SK-N-SH treated with all-trans-retinoic acid at 6 μM for 48 hours (cell line): Measurements from ENCODE around the gene SETD1A.

ENCODE experiments used
- ATAC-seq: fragments of 200-7000 bp; cut with Tn5 transposase; 3 replicates; pipeline ENCODE4 v1.9.1; 2020; ENCODE audit warnings: mild to moderate bottlenecking, moderate library complexity
- ARNTL ChIP-seq: fragments of 450-650 bp; formaldehyde crosslinking; IDR thresholded peaks from 2 replicates; pipeline ENCODE4 v1.5.0; 2020; ENCODE audit warnings: low read depth, mild to moderate bottlenecking, moderate library complexity, borderline replicate concordance
- BACH2 ChIP-seq: fragments of 250-450 bp; sonication (Bioruptor Pico); IDR thresholded peaks from 2 replicates; pipeline ENCODE4 v1.9.0; 2021; ENCODE audit warnings: mild to moderate bottlenecking, borderline replicate concordance
- CSDC2 ChIP-seq: fragments of 250-450 bp; sonication (Bioruptor Pico); IDR thresholded peaks from 2 replicates; pipeline ENCODE4 v1.5.0; 2020; ENCODE audit warnings: mild to moderate bottlenecking, moderate library complexity
- ESRRG ChIP-seq: fragments of 250-450 bp; sonication (Bioruptor Pico); IDR thresholded peaks from 2 replicates; pipeline ENCODE4 v1.6.1; 2021; ENCODE audit warnings: mild to moderate bottlenecking
- GLIS3 ChIP-seq: fragments of 250-450 bp; sonication (Bioruptor Pico); IDR thresholded peaks from 2 replicates; pipeline ENCODE4 v1.5.0; 2020; ENCODE audit warnings: mild to moderate bottlenecking, moderate library complexity
- RARB ChIP-seq: fragments of 250-450 bp; sonication (Bioruptor Pico); IDR thresholded peaks from 2 replicates; pipeline ENCODE4 v1.8.0; 2021; ENCODE audit warnings: mild to moderate bottlenecking, moderate library complexity
- SNAI2 ChIP-seq: fragments of 250-450 bp; sonication (Bioruptor Pico); IDR thresholded peaks from 2 replicates; pipeline ENCODE4 v1.5.0; 2020; ENCODE audit warnings: mild to moderate bottlenecking, moderate library complexity
- TOX ChIP-seq: fragments of 250-450 bp; sonication (Bioruptor Pico); IDR thresholded peaks from 2 replicates; pipeline ENCODE4 v1.8.0; 2021; ENCODE audit warnings: mild to moderate bottlenecking, moderate library complexity, borderline replicate concordance
- ZC3H10 ChIP-seq: fragments of 250-450 bp; sonication (Bioruptor Pico); IDR thresholded peaks from 2 replicates; pipeline ENCODE4 v1.5.1; 2021; ENCODE audit warnings: mild to moderate bottlenecking, moderate library complexity
- ZFP3 ChIP-seq: fragments of 250-450 bp; sonication (Bioruptor Pico); IDR thresholded peaks from 2 replicates; pipeline ENCODE4 v1.5.0; 2020; ENCODE audit warnings: mild to moderate bottlenecking, moderate library complexity
- ZFP30 ChIP-seq: fragments of 450-650 bp; formaldehyde crosslinking; IDR thresholded peaks from 2 replicates; pipeline ENCODE4 v1.5.0; 2022; ENCODE audit warnings: mild to moderate bottlenecking, moderate library complexity
- ZNF8 ChIP-seq: fragments of 450-650 bp; formaldehyde crosslinking; IDR thresholded peaks from 2 replicates; pipeline ENCODE4 v1.5.0; 2020; ENCODE audit warnings: mild to moderate bottlenecking, moderate library complexity
- TF ChIP-seq, protein P1 (sequence below): fragments of 250-450 bp; sonication (Bioruptor Pico); IDR thresholded peaks from 2 replicates; pipeline ENCODE4 v1.8.0; 2020; ENCODE audit warnings: mild to moderate bottlenecking, moderate library complexity, borderline replicate concordance
- TF ChIP-seq, protein P2 (sequence below): fragments of 250-450 bp; sonication (Bioruptor Pico); IDR thresholded peaks from 2 replicates; pipeline ENCODE4 v1.8.0; 2021; ENCODE audit warnings: low read depth, mild to moderate bottlenecking, moderate library complexity, borderline replicate concordance
- TF ChIP-seq, protein P3 (sequence below): fragments of 250-450 bp; sonication (Bioruptor Pico); IDR thresholded peaks from 2 replicates; pipeline ENCODE4 v1.5.1; 2021; ENCODE audit warnings: mild to moderate bottlenecking, moderate library complexity
- TF ChIP-seq, protein P4 (sequence below): fragments of 250-450 bp; sonication (Bioruptor Pico); IDR thresholded peaks from 2 replicates; pipeline ENCODE4 v1.5.0; 2020; ENCODE audit warnings: mild to moderate bottlenecking, moderate library complexity
- TF ChIP-seq, protein P5 (sequence below): fragments of 250-450 bp; sonication (Bioruptor Pico); IDR thresholded peaks from 2 replicates; pipeline ENCODE4 v1.5.1; 2020; ENCODE audit warnings: low read depth, mild to moderate bottlenecking, moderate library complexity

SETD1A gene

DNA sequence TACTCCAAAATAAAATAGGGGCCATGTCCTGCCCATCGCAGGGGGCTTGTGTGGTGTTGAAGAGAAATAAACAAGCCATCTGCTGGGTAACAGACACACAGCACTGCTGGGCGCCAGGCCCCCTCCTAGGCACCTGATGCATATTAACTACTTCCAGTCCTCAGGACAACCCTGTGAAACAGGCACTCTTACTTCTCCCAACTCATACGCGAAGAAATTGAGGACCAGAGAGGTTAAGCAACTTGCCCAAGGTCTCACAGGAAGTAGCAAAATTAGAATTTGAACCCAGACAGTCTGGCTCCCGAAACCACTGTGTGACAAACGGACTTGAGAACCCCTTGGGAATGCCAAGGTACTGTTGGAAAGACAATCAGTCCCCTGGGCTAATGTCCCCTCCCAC lies 50.1 kb downstream of the SETD1A start:
- ATAC-seq, result no peak
- TF ChIP-seq, protein P1, sequence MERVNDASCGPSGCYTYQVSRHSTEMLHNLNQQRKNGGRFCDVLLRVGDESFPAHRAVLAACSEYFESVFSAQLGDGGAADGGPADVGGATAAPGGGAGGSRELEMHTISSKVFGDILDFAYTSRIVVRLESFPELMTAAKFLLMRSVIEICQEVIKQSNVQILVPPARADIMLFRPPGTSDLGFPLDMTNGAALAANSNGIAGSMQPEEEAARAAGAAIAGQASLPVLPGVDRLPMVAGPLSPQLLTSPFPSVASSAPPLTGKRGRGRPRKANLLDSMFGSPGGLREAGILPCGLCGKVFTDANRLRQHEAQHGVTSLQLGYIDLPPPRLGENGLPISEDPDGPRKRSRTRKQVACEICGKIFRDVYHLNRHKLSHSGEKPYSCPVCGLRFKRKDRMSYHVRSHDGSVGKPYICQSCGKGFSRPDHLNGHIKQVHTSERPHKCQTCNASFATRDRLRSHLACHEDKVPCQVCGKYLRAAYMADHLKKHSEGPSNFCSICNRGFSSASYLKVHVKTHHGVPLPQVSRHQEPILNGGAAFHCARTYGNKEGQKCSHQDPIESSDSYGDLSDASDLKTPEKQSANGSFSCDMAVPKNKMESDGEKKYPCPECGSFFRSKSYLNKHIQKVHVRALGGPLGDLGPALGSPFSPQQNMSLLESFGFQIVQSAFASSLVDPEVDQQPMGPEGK (CRISPR knock-in tag), result no peak
- TF ChIP-seq ZNF8 (CRISPR knock-in tag), result no peak
- TF ChIP-seq RARB (CRISPR knock-in tag), result no peak
- TF ChIP-seq, protein P2, sequence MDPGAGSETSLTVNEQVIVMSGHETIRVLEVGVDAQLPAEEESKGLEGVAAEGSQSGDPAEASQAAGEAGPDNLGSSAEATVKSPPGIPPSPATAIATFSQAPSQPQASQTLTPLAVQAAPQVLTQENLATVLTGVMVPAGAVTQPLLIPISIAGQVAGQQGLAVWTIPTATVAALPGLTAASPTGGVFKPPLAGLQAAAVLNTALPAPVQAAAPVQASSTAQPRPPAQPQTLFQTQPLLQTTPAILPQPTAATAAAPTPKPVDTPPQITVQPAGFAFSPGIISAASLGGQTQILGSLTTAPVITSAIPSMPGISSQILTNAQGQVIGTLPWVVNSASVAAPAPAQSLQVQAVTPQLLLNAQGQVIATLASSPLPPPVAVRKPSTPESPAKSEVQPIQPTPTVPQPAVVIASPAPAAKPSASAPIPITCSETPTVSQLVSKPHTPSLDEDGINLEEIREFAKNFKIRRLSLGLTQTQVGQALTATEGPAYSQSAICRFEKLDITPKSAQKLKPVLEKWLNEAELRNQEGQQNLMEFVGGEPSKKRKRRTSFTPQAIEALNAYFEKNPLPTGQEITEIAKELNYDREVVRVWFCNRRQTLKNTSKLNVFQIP (CRISPR knock-in tag), result no peak
- TF ChIP-seq, protein P3, sequence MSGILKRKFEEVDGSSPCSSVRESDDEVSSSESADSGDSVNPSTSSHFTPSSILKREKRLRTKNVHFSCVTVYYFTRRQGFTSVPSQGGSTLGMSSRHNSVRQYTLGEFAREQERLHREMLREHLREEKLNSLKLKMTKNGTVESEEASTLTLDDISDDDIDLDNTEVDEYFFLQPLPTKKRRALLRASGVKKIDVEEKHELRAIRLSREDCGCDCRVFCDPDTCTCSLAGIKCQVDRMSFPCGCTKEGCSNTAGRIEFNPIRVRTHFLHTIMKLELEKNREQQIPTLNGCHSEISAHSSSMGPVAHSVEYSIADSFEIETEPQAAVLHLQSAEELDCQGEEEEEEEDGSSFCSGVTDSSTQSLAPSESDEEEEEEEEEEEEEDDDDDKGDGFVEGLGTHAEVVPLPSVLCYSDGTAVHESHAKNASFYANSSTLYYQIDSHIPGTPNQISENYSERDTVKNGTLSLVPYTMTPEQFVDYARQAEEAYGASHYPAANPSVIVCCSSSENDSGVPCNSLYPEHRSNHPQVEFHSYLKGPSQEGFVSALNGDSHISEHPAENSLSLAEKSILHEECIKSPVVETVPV (CRISPR knock-in tag), result no peak
- TF ChIP-seq ZC3H10, result no peak
- no peak for TF ChIP-seq ZFP3 (CRISPR knock-in tag)
- no peak for TF ChIP-seq TOX (CRISPR knock-in tag)
- no peak for TF ChIP-seq ARNTL
- TF ChIP-seq, protein P4, sequence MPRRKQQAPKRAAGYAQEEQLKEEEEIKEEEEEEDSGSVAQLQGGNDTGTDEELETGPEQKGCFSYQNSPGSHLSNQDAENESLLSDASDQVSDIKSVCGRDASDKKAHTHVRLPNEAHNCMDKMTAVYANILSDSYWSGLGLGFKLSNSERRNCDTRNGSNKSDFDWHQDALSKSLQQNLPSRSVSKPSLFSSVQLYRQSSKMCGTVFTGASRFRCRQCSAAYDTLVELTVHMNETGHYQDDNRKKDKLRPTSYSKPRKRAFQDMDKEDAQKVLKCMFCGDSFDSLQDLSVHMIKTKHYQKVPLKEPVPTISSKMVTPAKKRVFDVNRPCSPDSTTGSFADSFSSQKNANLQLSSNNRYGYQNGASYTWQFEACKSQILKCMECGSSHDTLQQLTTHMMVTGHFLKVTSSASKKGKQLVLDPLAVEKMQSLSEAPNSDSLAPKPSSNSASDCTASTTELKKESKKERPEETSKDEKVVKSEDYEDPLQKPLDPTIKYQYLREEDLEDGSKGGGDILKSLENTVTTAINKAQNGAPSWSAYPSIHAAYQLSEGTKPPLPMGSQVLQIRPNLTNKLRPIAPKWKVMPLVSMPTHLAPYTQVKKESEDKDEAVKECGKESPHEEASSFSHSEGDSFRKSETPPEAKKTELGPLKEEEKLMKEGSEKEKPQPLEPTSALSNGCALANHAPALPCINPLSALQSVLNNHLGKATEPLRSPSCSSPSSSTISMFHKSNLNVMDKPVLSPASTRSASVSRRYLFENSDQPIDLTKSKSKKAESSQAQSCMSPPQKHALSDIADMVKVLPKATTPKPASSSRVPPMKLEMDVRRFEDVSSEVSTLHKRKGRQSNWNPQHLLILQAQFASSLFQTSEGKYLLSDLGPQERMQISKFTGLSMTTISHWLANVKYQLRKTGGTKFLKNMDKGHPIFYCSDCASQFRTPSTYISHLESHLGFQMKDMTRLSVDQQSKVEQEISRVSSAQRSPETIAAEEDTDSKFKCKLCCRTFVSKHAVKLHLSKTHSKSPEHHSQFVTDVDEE, result no peak
- TF ChIP-seq, protein P5, sequence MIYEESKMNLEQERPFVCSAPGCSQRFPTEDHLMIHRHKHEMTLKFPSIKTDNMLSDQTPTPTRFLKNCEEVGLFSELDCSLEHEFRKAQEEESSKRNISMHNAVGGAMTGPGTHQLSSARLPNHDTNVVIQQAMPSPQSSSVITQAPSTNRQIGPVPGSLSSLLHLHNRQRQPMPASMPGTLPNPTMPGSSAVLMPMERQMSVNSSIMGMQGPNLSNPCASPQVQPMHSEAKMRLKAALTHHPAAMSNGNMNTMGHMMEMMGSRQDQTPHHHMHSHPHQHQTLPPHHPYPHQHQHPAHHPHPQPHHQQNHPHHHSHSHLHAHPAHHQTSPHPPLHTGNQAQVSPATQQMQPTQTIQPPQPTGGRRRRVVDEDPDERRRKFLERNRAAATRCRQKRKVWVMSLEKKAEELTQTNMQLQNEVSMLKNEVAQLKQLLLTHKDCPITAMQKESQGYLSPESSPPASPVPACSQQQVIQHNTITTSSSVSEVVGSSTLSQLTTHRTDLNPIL (CRISPR knock-in tag), result no peak
- no peak for TF ChIP-seq SNAI2 (CRISPR knock-in tag)
- no peak for TF ChIP-seq ZFP30 (CRISPR knock-in tag)

DNA sequence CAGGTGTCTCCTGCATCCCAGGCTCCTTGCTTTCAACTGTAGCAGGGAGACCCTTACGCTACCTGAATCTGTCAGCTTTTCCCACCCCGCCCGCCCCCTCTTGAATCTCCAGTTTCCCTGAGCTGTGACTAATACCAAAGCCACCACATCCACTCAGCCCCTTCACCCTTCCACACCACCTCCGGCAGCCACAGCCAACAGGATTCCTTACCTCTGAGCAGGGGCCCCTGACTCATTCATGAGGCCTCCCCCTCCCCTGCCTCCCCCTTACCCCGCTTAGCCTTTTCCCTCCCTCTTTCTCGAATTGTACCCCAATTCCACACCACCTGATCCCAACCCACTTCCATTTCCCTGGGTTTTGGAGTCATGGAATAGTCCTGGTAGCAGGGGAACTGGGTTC lies 50.6 kb downstream of the SETD1A start:
- ATAC-seq, result peak; percentile 59
- TF ChIP-seq ZC3H10 (no peak), ZFP30 (CRISPR knock-in tag) (no peak), ZNF8 (CRISPR knock-in tag) (no peak), RARB (CRISPR knock-in tag) (no peak)
- TF ChIP-seq, all 23 proteins: peak for 0

DNA sequence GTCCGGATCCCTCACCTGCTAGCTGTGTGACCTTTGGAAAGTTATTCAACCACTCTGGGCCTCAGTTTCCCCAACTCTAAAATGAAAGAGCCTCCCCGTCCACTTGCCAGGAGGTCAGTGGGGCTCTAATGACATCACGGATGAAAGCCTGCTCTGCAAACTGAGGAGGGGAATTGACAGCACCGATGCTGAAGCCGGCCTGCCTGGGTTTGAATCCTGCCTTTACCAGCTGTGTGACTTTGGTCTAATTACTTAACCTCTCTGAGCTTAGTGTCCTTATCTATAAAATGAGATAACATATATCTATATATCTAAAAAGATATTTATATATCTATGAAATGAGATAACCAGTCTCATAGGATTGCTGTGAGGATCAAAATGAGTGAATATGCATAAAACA lies 51.0 kb downstream of the SETD1A start:
- ATAC-seq, result no peak
- TF ChIP-seq GLIS3 (CRISPR knock-in tag) (no peak), ZFP30 (CRISPR knock-in tag) (no peak)

DNA sequence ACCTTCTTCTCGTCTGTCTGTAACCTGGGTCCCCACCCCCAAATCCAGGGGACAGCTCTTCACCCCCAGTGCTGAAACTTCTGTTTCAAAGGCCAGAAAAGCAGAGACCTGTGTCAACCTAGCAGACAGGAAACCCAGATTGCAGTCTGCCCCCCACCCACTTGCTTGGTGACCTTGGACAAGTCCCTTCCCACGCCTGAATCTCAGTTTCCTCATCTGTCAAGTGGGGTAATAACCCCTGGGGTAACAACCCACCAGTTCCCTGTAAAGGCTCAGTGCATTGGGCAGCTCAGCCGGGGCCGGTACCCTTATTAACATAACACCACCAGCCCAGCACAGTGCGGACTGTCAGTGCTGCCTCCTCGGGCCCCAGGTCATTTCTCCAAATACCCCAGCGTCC lies 51.6 kb downstream of the SETD1A start:
- no peak for ATAC-seq
- no peak for TF ChIP-seq CSDC2
- TF ChIP-seq BACH2 (CRISPR knock-in tag), result no peak
- TF ChIP-seq ESRRG, result no peak

DNA sequence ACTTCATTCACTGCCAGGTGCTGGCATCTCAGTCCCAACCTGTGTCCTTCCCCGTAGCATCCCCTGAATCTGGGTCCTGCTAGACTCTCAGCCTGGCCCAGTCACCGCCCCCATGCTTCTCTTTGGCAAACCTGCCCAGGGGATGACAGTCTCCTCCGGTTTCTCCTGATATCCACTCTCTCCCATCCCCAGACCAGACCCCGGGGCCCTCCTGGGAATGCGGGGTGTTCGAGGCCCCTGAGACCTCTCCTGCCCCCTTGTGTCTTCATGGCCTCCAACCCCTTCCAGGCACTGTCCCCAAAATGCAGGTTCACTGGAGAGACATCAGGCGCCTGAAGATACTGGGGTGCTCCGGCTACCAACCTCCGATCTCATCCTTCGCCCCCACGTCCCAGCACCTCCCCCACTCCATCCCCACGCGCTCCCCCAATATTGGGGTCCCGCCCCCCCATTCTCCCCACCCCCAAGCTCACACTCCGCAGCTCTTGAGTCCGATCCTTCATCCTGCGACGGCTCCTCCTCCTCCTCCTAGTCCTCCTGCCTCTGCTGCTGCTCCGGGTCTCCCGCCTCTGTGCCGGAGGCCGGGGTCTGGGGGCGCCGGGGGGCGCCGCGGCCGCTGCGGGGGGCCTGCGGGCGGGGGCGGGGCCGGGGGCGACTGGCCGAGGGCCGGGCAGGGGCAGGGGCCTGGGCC lies 52.5 kb downstream of the SETD1A start:
- TF ChIP-seq SNAI2 (CRISPR knock-in tag) (no peak), ZNF8 (CRISPR knock-in tag) (no peak), GLIS3 (CRISPR knock-in tag) (no peak), ESRRG (no peak), CSDC2 (no peak)
- TF ChIP-seq, protein P5 (CRISPR knock-in tag), result no peak
- TF ChIP-seq, protein P3 (CRISPR knock-in tag), result no peak
- peak; percentile 50 for ATAC-seq
